ENCODE results near the gene TENM3.

TENM3 gene

DNA sequence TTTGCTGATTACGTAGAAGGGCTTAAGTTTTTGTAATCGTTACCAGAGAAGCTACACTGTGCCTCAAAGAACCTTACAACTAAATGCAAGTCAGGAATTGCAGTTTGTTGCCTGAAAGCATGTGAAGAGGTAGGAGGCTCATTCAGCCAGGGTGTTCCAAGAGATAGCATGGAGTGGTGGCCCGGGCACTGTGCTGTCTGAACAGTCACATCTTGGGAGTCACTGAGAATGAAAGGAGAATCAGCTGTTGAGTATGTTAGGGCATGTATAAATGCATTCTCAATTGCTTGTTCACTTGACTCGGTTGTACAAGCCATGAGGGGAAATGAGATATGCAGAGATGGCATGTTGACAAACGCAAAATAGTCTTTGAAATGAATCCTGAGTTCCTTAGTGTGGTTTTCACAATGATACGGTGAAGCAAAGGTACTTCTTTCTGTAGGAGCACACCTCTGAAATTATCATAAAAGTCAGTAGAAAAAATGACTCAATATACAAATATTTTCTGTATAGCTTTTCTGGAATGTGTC lies 513.0 kb downstream of the TENM3 start:
- H3K4me3 ChIP-seq (ENCODE audit: low read length in 2 of 2) = no peak overlapping the region
- no peak overlapping the region for H3K9ac ChIP-seq (ENCODE audit: low read depth in 1 of 2, low read length in 2 of 2)
- H3K27ac ChIP-seq (ENCODE audit: low read depth in 2 of 2, low read length in 2 of 2) = no peak overlapping the region
- no peaks in the 10 kb centered on the region for H3K27me3 ChIP-seq (ENCODE audit: control insufficient read depth in 2 of 2, insufficient read depth in 2 of 2, low read length in 2 of 2)
- H3K9me3 ChIP-seq (ENCODE audit: control insufficient read depth in 2 of 2, low read length in 2 of 2) = no peaks in the 10 kb centered on the region
- no peaks in the 10 kb centered on the region for H3K4me1 ChIP-seq (ENCODE audit: control insufficient read depth in 2 of 2, insufficient read depth in 2 of 2, low read length in 2 of 2)
- H3K36me3 ChIP-seq (ENCODE audit: control insufficient read depth in 2 of 2, insufficient read depth in 2 of 2, low read length in 2 of 2) = no peaks in the 10 kb centered on the region

DNA sequence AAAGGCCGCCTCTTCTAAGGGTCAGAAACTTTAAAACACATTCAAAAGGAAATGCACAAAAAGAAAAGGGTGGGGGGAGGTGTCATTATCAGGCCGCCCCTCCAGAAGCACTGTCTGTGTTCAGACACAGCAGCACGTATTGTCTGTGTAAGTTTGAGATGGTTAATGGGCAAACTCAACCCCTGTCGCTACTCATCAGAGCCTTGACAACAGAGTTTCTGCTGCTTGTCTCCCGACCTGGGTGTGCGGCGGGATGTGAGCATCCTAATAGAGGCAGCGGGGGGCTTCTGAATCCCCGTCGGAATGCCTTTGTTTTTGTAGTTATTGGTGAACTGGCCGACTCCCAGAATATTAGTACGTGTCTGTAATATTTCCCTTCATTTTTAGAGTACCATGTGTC lies 515.1 kb downstream of the TENM3 start:
- Histone ChIP-seq H3K27me3 (ENCODE audit: control insufficient read depth in 2 of 2, insufficient read depth in 2 of 2, low read length in 2 of 2) (no peaks in the 10 kb centered on the region), H3K9me3 (ENCODE audit: control insufficient read depth in 2 of 2, low read length in 2 of 2) (no peaks in the 10 kb centered on the region), H3K27ac (ENCODE audit: low read depth in 2 of 2, low read length in 2 of 2) (no peak overlapping the region), H3K9ac (ENCODE audit: low read depth in 1 of 2, low read length in 2 of 2) (no peak overlapping the region), H3K4me1 (ENCODE audit: control insufficient read depth in 2 of 2, insufficient read depth in 2 of 2, low read length in 2 of 2) (no peaks in the 10 kb centered on the region), H3K36me3 (ENCODE audit: control insufficient read depth in 2 of 2, insufficient read depth in 2 of 2, low read length in 2 of 2) (no peaks in the 10 kb centered on the region), H3K4me3 (ENCODE audit: low read length in 2 of 2) (no peak overlapping the region)

DNA sequence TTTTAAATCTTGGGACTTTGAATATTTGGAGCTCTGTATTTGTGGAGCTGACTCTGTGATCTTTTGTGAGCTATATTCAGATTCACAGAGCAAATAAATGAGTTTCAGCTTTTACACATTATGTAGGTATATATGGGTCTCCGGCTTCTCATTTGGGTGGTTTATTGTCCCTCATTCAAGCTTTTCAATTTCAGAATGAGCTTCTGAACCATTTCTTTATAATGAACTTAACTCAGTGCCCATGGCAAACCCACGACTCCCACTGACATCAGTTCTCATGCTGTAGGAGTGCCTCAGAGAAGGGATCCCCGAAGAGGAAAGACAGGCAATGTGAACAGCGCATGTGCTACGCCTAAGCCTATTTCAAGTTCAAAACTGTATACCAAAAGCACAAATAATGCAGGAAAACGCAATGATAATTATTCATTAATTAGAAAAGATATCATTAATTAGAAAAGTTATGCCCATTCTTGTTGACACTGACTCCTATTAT lies 517.4 kb downstream of the TENM3 start:
- no peaks in the 10 kb centered on the region for H3K36me3 ChIP-seq (ENCODE audit: control insufficient read depth in 2 of 2, insufficient read depth in 2 of 2, low read length in 2 of 2)
- H3K27me3 ChIP-seq (ENCODE audit: control insufficient read depth in 2 of 2, insufficient read depth in 2 of 2, low read length in 2 of 2) = no peaks in the 10 kb centered on the region
- H3K27ac ChIP-seq (ENCODE audit: low read depth in 2 of 2, low read length in 2 of 2) = no peak overlapping the region
- no peak overlapping the region for H3K4me3 ChIP-seq (ENCODE audit: low read length in 2 of 2)
- no peaks in the 10 kb centered on the region for H3K9me3 ChIP-seq (ENCODE audit: control insufficient read depth in 2 of 2, low read length in 2 of 2)
- no peaks in the 10 kb centered on the region for H3K4me1 ChIP-seq (ENCODE audit: control insufficient read depth in 2 of 2, insufficient read depth in 2 of 2, low read length in 2 of 2)
- no peak overlapping the region for H3K9ac ChIP-seq (ENCODE audit: low read depth in 1 of 2, low read length in 2 of 2)

DNA sequence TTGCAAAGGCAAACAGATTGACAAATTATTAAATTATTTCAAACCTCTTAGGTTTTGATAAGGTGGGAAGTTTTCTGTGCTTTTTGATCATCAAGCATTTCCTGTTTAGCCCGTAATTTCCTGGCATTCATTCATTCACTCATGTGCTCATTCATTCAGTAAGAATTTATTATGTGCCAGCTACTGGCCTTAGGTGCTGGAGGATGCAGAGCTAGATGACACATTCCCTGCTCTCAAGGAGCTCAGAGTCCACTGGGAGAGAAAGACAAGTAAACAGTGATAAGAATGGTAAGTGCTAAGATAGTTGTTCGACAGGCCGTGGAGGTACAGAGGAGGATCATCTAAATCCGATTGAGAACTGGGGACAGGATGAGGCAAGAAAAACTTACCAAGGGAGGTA lies 520.9 kb downstream of the TENM3 start:
- Histone ChIP-seq H3K27me3 (ENCODE audit: control insufficient read depth in 2 of 2, insufficient read depth in 2 of 2, low read length in 2 of 2) (no peaks in the 10 kb centered on the region), H3K9ac (ENCODE audit: low read depth in 1 of 2, low read length in 2 of 2) (no peak overlapping the region), H3K4me1 (ENCODE audit: control insufficient read depth in 2 of 2, insufficient read depth in 2 of 2, low read length in 2 of 2) (no peaks in the 10 kb centered on the region), H3K36me3 (ENCODE audit: control insufficient read depth in 2 of 2, insufficient read depth in 2 of 2, low read length in 2 of 2) (no peaks in the 10 kb centered on the region), H3K4me3 (ENCODE audit: low read length in 2 of 2) (no peak overlapping the region), H3K27ac (ENCODE audit: low read depth in 2 of 2, low read length in 2 of 2) (no peak overlapping the region), H3K9me3 (ENCODE audit: control insufficient read depth in 2 of 2, low read length in 2 of 2) (no peaks in the 10 kb centered on the region)

DNA sequence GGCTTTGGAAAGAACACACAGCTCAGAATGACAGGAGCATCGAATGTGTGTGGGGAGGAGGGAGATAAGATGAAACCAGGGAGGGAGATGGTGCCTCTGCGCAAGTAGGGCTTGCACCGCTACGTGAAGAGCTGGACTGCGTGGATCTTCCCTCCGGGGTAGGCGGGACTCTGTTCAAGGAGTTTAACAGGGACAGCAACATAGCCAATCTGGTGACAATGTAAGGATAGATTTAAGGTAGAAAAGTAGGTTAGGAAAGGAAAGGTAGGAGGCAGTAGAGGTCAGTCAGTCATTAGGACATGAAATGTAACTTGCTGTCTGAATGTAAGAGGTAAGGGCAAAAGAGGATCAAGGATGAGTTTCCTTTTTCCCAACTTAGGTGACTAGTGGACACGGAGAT lies 521.4 kb downstream of the TENM3 start:
- no peaks in the 10 kb centered on the region for H3K4me1 ChIP-seq (ENCODE audit: control insufficient read depth in 2 of 2, insufficient read depth in 2 of 2, low read length in 2 of 2)
- H3K36me3 ChIP-seq (ENCODE audit: control insufficient read depth in 2 of 2, insufficient read depth in 2 of 2, low read length in 2 of 2) = no peaks in the 10 kb centered on the region
- H3K9ac ChIP-seq (ENCODE audit: low read depth in 1 of 2, low read length in 2 of 2) = no peak overlapping the region
- no peak overlapping the region for H3K27ac ChIP-seq (ENCODE audit: low read depth in 2 of 2, low read length in 2 of 2)
- no peak overlapping the region for H3K4me3 ChIP-seq (ENCODE audit: low read length in 2 of 2)
- no peaks in the 10 kb centered on the region for H3K9me3 ChIP-seq (ENCODE audit: control insufficient read depth in 2 of 2, low read length in 2 of 2)
- no peaks in the 10 kb centered on the region for H3K27me3 ChIP-seq (ENCODE audit: control insufficient read depth in 2 of 2, insufficient read depth in 2 of 2, low read length in 2 of 2)

DNA sequence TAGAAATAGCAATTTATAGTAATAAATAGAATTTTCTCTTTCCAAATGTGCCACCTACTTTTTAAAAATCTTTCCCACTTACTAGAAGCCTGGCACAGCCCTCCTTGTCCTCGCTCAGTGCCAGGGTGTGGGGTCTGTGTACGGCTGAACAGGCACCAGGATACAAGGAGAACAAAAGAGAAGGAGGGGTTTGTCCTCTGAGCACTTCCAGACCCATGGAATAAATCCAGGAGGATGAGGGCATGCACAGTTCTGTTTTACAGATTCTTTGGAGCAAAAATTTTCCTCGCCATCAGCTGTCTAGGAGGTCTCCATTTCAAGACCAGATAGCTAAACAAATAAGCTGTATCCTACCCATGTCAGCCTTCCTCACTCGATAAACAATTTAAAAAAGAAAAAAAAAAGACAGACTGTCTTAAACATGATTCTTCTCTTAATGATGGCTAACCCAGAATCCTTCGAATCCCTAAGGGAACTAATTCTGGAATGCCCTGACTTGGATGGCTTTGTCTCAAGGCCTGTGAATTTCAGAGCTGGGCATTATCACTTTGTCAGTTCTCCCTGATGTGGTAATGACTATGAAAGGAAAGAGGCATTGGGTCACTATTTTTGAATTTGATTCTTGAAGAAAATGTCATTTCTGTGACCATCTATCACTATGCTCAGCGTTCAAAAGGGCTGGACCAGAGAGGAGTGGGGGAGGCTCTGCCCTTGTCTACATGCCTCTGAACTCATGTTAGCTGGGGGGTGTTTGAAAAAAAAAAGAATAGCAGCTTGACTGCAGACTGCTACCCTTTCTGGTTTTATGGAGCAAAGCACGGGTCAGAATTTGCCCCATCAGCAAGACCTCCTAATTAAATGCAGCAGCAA lies 523.0 kb downstream of the TENM3 start:
- Histone ChIP-seq H3K4me1 (ENCODE audit: control insufficient read depth in 2 of 2, insufficient read depth in 2 of 2, low read length in 2 of 2) (no peaks in the 10 kb centered on the region), H3K27me3 (ENCODE audit: control insufficient read depth in 2 of 2, insufficient read depth in 2 of 2, low read length in 2 of 2) (no peaks in the 10 kb centered on the region), H3K36me3 (ENCODE audit: control insufficient read depth in 2 of 2, insufficient read depth in 2 of 2, low read length in 2 of 2) (no peaks in the 10 kb centered on the region), H3K27ac (ENCODE audit: low read depth in 2 of 2, low read length in 2 of 2) (no peak overlapping the region), H3K9me3 (ENCODE audit: control insufficient read depth in 2 of 2, low read length in 2 of 2) (no peaks in the 10 kb centered on the region), H3K4me3 (ENCODE audit: low read length in 2 of 2) (no peak overlapping the region), H3K9ac (ENCODE audit: low read depth in 1 of 2, low read length in 2 of 2) (no peak overlapping the region)

DNA sequence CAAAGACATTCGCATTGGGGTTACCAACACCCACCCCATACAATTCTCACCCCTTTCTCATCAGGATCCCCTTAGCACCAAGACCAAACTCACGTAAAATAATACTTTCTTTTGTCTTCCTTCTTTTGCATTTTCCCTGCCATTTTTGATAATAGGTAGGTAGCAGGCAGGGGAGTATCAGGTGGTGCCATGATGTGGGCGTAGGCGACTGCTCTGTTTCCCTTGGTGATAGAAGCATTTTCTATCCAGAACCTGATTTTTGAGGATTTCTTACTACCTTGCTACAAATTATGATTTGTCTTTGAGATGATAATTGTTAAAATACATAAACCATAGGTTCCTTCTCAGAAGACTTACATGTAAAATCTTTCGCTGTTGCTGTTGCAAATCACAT lies 523.7 kb downstream of the TENM3 start:
- Histone ChIP-seq H3K27ac (ENCODE audit: low read depth in 2 of 2, low read length in 2 of 2) (no peak overlapping the region), H3K4me3 (ENCODE audit: low read length in 2 of 2) (no peak overlapping the region), H3K27me3 (ENCODE audit: control insufficient read depth in 2 of 2, insufficient read depth in 2 of 2, low read length in 2 of 2) (no peaks in the 10 kb centered on the region), H3K9ac (ENCODE audit: low read depth in 1 of 2, low read length in 2 of 2) (no peak overlapping the region), H3K4me1 (ENCODE audit: control insufficient read depth in 2 of 2, insufficient read depth in 2 of 2, low read length in 2 of 2) (no peaks in the 10 kb centered on the region), H3K36me3 (ENCODE audit: control insufficient read depth in 2 of 2, insufficient read depth in 2 of 2, low read length in 2 of 2) (no peaks in the 10 kb centered on the region), H3K9me3 (ENCODE audit: control insufficient read depth in 2 of 2, low read length in 2 of 2) (no peaks in the 10 kb centered on the region)

DNA sequence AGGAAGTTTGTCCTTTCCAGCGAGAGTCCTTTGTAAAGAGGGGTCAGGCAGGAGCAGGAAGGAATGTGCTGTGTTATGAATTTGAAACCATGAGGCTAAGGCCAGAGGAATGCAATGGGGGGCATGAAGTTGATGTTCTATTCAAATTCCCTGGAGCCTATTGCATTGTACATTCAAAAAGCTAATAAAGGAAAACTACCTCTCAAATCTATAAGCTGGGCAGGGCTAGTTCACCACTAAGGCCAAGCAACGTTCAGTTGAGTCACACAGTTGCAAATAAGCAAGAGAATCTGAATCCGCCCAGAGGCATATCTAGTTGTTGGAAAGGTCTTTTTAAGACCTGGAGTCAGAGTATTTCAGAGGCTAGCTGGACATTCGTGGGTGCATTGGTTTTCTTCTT lies 525.6 kb downstream of the TENM3 start:
- no peaks in the 10 kb centered on the region for H3K4me1 ChIP-seq (ENCODE audit: control insufficient read depth in 2 of 2, insufficient read depth in 2 of 2, low read length in 2 of 2)
- no peak overlapping the region for H3K9ac ChIP-seq (ENCODE audit: low read depth in 1 of 2, low read length in 2 of 2)
- H3K4me3 ChIP-seq (ENCODE audit: low read length in 2 of 2) = no peak overlapping the region
- H3K27ac ChIP-seq (ENCODE audit: low read depth in 2 of 2, low read length in 2 of 2) = no peak overlapping the region
- no peaks in the 10 kb centered on the region for H3K9me3 ChIP-seq (ENCODE audit: control insufficient read depth in 2 of 2, low read length in 2 of 2)
- no peaks in the 10 kb centered on the region for H3K27me3 ChIP-seq (ENCODE audit: control insufficient read depth in 2 of 2, insufficient read depth in 2 of 2, low read length in 2 of 2)
- no peaks in the 10 kb centered on the region for H3K36me3 ChIP-seq (ENCODE audit: control insufficient read depth in 2 of 2, insufficient read depth in 2 of 2, low read length in 2 of 2)

DNA sequence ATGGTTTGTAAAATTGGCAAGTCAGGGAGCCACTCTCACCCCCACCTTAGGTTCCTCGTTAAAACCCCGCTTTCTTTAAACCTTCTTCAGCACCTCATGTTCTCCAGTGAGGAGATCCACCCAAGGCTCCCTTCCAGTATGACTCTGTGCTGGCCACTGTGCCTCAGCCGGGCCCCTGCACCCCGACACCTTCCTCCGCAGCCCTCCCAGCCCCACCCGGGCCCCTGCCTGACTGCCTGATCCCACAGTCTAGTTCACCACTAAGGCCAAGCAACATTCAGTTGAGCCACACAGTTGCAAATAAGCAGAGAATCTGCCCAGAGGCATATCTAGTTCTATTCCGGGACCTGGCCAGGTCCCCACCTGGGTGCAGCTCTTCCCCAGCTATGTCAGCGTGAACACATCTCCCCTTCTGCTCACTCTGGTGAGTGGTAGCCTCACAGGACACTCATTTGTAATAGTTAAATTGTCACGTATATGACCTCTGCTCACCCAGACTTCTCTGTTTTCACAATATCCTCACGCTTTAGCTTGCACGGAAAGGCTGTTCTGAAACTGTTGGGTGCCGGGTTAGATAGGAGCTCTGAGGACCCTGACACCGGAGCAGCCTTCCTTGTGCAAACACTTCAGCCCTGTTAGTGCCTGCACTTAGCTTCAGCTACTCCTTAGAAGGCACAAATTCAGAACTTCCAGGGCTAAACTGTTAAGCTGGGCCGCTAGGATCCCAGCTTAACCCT lies 527.2 kb downstream of the TENM3 start:
- H3K9me3 ChIP-seq (ENCODE audit: control insufficient read depth in 2 of 2, low read length in 2 of 2) = no peaks in the 10 kb centered on the region
- H3K27me3 ChIP-seq (ENCODE audit: control insufficient read depth in 2 of 2, insufficient read depth in 2 of 2, low read length in 2 of 2) = no peaks in the 10 kb centered on the region
- no peaks in the 10 kb centered on the region for H3K36me3 ChIP-seq (ENCODE audit: control insufficient read depth in 2 of 2, insufficient read depth in 2 of 2, low read length in 2 of 2)
- no peak overlapping the region for H3K27ac ChIP-seq (ENCODE audit: low read depth in 2 of 2, low read length in 2 of 2)
- no peak overlapping the region for H3K9ac ChIP-seq (ENCODE audit: low read depth in 1 of 2, low read length in 2 of 2)
- H3K4me1 ChIP-seq (ENCODE audit: control insufficient read depth in 2 of 2, insufficient read depth in 2 of 2, low read length in 2 of 2) = no peaks in the 10 kb centered on the region
- no peak overlapping the region for H3K4me3 ChIP-seq (ENCODE audit: low read length in 2 of 2)

DNA sequence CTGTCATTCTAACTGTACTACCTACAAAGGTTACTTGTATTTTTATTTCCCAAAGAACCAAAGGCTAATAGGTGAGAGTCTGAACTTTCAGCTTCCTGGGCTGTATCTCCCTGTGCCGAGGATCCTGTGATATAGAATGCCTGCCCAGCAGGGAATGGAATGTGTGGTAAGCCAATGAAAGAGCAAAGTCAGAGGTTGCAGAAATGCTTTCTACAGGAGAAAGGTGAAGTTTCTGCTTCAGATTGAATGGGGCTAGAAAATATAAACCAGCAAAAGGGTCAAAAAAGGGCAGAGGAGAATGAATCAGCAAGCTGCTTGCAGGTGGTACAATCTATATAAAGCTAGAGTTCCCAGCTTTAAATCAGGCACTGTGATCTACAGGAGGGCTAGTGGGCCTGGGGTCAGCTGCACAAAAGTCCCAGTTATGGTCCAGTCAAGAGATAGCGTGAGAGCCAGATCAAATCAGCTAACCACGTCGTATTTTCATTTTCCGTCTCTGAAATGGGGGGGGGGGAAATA lies 527.9 kb downstream of the TENM3 start:
- H3K27ac ChIP-seq (ENCODE audit: low read depth in 2 of 2, low read length in 2 of 2) = no peak overlapping the region
- no peaks in the 10 kb centered on the region for H3K4me1 ChIP-seq (ENCODE audit: control insufficient read depth in 2 of 2, insufficient read depth in 2 of 2, low read length in 2 of 2)
- no peaks in the 10 kb centered on the region for H3K36me3 ChIP-seq (ENCODE audit: control insufficient read depth in 2 of 2, insufficient read depth in 2 of 2, low read length in 2 of 2)
- H3K9ac ChIP-seq (ENCODE audit: low read depth in 1 of 2, low read length in 2 of 2) = no peak overlapping the region
- no peaks in the 10 kb centered on the region for H3K9me3 ChIP-seq (ENCODE audit: control insufficient read depth in 2 of 2, low read length in 2 of 2)
- H3K27me3 ChIP-seq (ENCODE audit: control insufficient read depth in 2 of 2, insufficient read depth in 2 of 2, low read length in 2 of 2) = no peaks in the 10 kb centered on the region
- H3K4me3 ChIP-seq (ENCODE audit: low read length in 2 of 2) = no peak overlapping the region

Measured in mucosa of rectum (tissue), 2 donors.